Frontal cortex (tissue), 4 donors: ENCODE data around the gene SPAG16. TPM values are rescaled to one million over a fixed set of nuclear protein-coding genes. Genes with fewer than 3 reads are reported as not detected.
"Not testable (repeated sequence)": the region's sequence is repeated elsewhere in the genome, so short reads cannot be mapped to it uniquely, and the experiment has no call there.

Experiments
- DNase-seq, 2 donors: peaks; one replicate each; pipeline ENCODE4 v3.0.0; 2012; ENCODE audit warnings: low spot score in 2 of 2
- FAIRE-seq: peaks from 2 replicates; lab custom pipeline; 2012; peaks lifted over from hg19 to GRCh38; lab: Jason Lieb, UNC
- total RNA-seq: library from RNA; depleted of rRNA; stranded (reverse); fragments of >200 nt; gene quantifications from one replicate; pipeline ENCODE4 v1.2.3, GENCODE V29; 2014
- donor health status: control.
- donor health status: control.
- donor health status: control.

The SPAG16 gene
- total RNA-seq, 1 donor from 2014 or later = 87.6 TPM

- no peak for FAIRE-seq
- no peak for DNase-seq
These were observed 69.2 kb downstream of the SPAG16 start for GRCh38 chr2:213353419-213353818.

DNA sequence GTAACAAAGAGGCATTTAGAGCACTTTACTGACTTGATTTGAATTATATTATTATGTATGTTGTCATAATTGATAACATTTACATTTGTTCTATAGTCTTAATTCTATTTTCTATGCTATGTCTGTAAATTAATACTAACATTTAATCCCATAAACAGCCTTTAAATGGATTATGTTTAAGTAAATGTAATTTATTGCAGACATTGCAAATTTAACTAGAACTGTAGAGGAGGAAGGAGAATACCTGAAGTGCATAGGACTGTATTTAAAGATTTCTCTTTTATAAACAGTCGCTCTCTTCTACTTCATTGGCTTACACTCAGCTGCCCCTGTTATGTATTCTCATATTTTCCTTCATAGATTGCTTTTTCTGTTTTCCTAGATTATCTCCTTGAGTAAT, 92.4 kb downstream of the SPAG16 start:
- FAIRE-seq (no peak), DNase-seq (no peak)

DNA sequence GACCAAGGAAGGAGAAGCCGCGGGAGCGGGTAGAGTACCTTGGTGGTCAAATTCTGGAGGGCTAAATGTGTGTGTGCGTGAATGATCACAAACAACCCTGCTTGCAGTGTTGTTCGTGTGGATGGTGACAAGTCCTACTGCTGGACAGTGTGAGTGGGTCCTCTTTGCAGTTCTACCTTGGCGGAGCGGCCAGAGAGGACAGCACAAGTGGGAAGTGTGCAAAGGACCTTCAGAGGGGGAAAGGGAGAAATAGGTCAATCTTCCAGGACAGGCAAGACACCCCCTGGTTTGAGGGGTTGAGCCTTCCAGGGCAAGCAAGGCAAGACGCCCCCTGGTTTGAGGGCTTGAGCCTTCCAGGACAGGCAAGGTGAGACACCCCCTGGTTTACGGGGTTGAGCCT, 122.8 kb downstream of the SPAG16 start:
- FAIRE-seq, DNase-seq: not testable (repeated sequence)

DNA sequence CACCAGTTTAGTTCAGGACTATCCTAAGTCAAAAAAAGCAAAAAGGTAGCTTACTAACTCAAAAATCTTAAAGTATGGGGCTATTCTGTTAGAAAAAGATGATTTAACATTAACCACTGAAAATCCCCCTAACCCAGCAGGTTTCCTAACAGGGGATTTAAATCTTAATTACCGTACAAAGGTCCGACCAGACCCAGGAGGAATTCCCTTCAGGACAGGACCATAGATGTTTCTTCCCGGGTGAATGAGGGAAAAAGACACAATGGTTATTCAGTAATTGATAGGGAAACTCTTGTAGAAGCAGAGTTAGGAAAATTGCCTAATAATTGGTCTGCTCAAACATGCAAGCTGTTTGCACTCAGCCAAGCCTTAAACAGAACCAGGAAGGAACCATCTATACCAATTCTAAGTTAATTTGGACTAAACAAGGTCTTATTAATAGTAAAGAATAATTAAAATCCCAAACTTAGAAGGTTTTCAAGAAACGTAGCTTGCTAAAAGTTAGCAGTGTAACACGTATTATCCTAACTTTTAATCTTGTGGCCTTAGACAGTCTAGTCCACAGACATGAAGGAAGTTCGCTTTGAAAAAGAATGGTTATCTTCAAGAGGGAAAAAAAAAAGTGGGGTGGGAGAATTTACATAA, 124.3 kb downstream of the SPAG16 start:
- FAIRE-seq, DNase-seq: not testable (repeated sequence)

DNA sequence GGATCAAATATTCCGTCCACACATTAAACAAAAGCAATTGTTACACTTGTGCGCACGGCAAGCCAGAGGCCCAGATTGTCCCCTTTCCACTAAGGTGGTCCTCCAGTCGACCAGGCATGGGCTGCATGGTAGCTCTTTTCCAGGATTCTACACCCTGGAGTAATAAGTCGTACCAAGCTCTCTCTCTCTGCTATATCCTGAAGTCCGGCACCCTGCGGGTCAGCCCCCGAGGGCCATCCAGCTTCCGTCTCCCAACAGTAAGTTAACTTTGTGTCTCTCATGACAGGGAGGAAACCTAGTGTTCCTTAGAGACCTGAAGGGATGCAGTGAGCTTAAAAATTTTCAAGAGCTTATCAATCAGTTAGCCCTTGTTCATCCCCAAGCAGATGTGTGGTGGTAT, 126.4 kb downstream of the SPAG16 start:
- DNase-seq, FAIRE-seq: not testable (repeated sequence)

GRCh38 chr2:213411582-213412289, 127.5 kb downstream of the SPAG16 start:
- DNase-seq (no peak), FAIRE-seq (no peak)

DNA sequence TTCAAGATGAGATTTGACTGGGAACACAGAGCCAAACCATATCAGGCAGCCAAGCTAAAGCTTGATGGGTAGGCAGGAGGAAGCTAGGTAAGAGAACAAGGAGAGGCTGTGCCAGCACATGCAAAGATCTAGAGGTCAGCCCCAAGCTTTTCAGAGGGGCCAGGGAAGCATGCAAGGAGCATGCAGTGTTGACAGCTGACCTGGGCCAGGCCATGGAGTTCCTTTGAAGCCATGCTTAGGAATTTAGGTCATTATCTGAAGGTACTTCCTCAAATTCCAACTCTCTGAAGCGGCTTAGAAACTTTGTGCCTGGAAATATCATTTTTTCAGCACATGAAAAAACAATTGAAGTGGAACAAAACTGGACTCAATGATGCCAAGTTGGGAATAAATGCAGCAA, 130.8 kb downstream of the SPAG16 start:
- no peak for DNase-seq
- FAIRE-seq = no peak

GRCh38 chr2:213416832-213417231, 132.6 kb downstream of the SPAG16 start:
- no peak for FAIRE-seq
- DNase-seq = no peak

DNA sequence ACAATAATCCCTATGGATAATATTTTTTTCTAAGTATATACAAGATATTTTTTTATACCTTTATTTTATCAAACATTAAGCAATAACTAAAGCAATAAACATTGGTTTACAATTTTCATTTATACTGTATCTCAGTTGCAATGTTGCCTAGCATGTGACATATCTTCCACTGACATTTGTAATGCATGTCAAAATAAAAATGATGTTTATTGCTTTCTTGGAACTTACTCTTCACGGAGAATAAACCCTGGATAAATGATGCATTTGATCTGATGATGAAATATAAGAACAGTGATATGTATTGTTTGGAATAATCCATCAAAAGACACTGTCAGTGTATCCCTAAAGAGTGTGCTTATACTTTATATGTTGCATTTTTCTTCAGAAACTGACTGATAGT, 135.7 kb downstream of the SPAG16 start:
- FAIRE-seq = no peak
- DNase-seq = no peak

DNA sequence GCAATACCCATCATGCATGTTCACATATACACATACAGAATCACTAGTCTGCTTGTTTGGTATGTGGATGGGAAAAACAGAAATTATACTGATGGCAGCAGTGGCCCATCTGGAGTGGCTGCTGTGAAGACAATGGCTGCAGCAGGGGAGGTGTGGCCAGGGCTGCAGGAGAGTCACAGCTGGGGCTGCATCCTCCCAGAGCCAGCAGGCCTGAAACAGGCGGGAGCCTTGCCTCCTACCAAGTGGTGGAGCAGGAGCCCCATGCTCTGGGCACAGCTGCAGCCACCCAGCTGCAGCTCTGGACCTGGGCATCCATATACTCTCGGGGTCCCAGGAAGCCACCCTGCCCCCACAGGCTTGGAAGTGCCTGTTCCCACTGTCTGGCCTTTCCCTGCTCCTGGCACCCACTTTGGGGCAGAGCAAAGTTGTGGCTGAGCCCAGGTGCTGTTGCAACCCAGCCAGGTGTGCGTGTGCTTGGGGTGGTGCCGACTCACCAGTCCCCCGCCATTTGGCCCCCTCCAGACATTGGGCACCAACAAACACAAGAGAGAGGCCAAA, 136.6 kb downstream of the SPAG16 start:
- no peak for FAIRE-seq
- no peak for DNase-seq

DNA sequence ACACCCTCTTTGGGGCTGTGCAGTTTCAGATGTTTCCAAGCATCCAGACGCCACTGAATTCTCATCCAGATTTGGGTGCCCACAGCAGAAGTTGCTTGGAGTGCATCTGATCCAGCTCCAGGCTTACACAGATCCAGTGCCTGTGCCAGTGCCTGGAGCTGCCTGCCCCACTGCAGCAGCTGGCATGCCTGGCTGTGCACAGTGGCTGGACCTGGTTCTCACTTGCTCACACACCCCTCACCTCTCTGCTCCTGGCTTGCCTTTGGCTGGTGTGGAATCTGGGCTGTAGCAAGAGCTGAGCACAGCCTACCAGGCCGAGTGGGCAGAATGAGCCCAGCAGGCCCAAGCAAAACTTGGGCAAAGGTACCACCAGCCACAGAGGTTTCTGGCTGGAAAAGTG, 137.9 kb downstream of the SPAG16 start:
- FAIRE-seq (no peak), DNase-seq (no peak)

DNA sequence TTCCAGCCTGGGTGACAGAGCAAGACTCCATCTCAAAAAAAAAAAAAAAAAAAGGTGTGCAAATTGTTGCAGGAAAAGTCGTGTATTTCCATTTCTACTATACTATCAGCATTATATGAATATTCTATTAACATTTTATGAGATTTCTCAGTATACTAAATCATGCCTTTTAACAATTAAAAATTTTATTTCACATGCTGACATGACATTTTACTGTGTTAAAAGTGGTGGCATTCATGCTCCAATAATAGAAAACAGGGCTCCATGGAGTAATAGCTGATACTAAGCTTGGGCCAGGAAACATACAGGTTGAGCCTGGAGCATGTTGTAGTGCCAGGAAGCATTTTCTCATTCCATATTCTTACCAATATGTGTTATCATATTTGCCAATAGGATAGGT, 141.4 kb downstream of the SPAG16 start:
- FAIRE-seq (no peak), DNase-seq (no peak)

GRCh38 chr2:213429516-213429915, 145.3 kb downstream of the SPAG16 start:
- DNase-seq (no peak), FAIRE-seq (no peak)

DNA sequence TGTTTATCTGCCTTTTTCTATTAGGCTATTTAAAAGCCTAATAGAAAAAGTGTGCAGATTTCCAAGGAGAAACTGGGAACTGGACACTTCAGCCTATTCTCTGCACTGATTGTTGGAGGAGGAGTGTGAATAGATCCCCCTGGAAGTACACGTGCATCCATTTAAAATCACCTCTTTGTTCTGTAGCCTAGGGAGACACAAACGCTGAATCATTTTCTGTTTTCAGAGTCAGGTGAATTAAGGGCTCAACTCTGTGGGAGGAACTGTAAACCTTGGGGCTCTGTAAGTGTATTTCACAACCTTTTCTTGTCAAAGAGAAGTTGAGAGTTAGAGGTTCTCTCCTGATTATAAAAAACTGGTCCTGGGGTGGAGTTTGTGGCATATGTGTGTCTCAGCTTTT, 159.7 kb downstream of the SPAG16 start:
- DNase-seq (no peak), FAIRE-seq (no peak)

- FAIRE-seq (no peak), DNase-seq (no peak)
These were observed 167.4 kb downstream of the SPAG16 start for GRCh38 chr2:213451542-213452239.

GRCh38 chr2:213455316-213456008, 171.2 kb downstream of the SPAG16 start:
- FAIRE-seq = no peak
- no peak for DNase-seq

- DNase-seq (no peak), FAIRE-seq (no peak)
These were observed 191.2 kb downstream of the SPAG16 start for GRCh38 chr2:213475433-213475832.

GRCh38 chr2:213476641-213477040, 192.4 kb downstream of the SPAG16 start:
- FAIRE-seq (no peak), DNase-seq (no peak)

DNA sequence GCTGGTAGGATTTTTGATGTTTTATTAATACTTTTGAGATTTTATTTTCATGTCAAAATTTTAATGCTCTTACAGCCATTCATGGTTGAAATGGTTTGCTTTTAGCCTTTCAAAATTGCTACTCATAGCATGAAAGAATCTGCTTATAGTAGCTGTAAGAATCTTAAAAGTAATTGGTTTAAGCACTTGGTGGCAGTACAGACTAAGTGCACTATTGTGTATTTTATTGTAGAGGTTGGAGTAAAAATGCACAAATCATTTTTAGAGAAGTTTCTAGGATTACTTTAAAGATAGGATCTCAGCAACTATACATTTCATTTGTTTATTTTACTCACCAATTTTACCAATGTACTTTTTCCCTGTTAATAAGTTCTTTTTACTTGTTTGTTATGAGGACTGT, 205.8 kb downstream of the SPAG16 start:
- DNase-seq (no peak), FAIRE-seq (no peak)

DNA sequence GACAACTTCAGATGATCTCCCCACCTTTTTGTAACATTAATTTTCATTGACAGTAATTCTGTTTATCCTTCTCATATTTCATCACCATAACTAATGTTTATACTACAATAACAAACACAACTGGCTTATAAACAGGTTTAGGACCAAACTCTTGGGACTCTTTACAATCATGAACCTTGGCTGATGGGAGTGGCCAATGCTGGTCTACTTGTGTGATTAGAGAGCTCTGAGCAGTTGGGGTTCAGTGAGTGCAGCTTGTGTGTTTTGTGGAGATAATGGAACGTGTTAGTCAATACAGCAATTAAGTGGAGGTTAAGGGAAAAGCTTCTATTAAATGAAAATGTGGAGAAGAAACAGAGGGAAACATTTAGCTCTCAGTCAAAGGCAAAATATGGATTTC, 207.1 kb downstream of the SPAG16 start:
- no peak for FAIRE-seq
- DNase-seq = no peak
